Activated CD8-positive, alpha-beta T cell treated with anti-CD3 and anti-CD28 coated beads for 36 hours (primary cell): ENCODE results near the gene KLHL2. TPM values are rescaled to one million over a fixed set of nuclear protein-coding genes. Genes with fewer than 3 reads are reported as not detected.
"Not testable (repeated sequence)": the region's sequence is repeated elsewhere in the genome, so short reads cannot be mapped to it uniquely, and the experiment has no call there.

Source experiments
- ATAC-seq: fragments of 200-7000 bp; cut with Tn5 transposase; one replicate; pipeline ENCODE4 v1.10.0; 2021; ENCODE audit warnings: mild to moderate bottlenecking, moderate library complexity
- CTCF ChIA-PET: fragments of 350-600 bp; sonication (Branson Sonifier 250); formaldehyde crosslinking; loops from one replicate; lab custom pipeline; 2021; ENCODE audit warnings: antibody characterized with exemption; lab: Charles Lee
- POLR2A ChIA-PET: fragments of 350-600 bp; sonication (Branson Sonifier 250); formaldehyde crosslinking; loops from one replicate; lab custom pipeline; 2021; ENCODE audit warnings: antibody characterized with exemption; lab: Charles Lee
- DNase-seq: peaks from one replicate; pipeline ENCODE4 v3.0.0-alpha.2; 2020
- H3K27ac Mint-ChIP-seq: one replicate; pipeline ENCODE4 v1.8.0; 2021; ENCODE audit warnings: mild to moderate bottlenecking, mixed read lengths
- H3K27me3 Mint-ChIP-seq: one replicate; pipeline ENCODE4 v1.8.0; 2021; ENCODE audit warnings: mixed read lengths
- H3K36me3 Mint-ChIP-seq: one replicate; pipeline ENCODE4 v1.8.0; 2021; ENCODE audit warnings: low read depth, mixed read lengths
- H3K4me1 Mint-ChIP-seq: one replicate; pipeline ENCODE4 v1.8.0; 2021; ENCODE audit warnings: low read depth, mixed read lengths
- H3K4me3 Mint-ChIP-seq: one replicate; pipeline ENCODE4 v1.8.0; 2021; ENCODE audit warnings: mild to moderate bottlenecking, moderate library complexity, mixed read lengths
- H3K9me3 Mint-ChIP-seq: one replicate; pipeline ENCODE4 v1.8.0; 2021; ENCODE audit warnings: mixed read lengths
- CTCF ChIP-seq: fragments of 200-600 bp; IDR thresholded peaks from one replicate; pipeline ENCODE4 v1.8.0; 2022; ENCODE audit warnings: antibody characterized with exemption, mild to moderate bottlenecking
- intact Hi-C: fragments of 100-400 bp; cut with micrococcal nuclease; formaldehyde crosslinking; loops from one replicate; pipeline ENCODE4 v1.10.0; 2022
- total RNA-seq, 2 experiments: library from RNA; stranded (reverse); gene quantifications; one replicate each; pipeline ENCODE4 v1.2.3, GENCODE V29; 2021

The KLHL2 gene
- total RNA-seq, 2 experiments from 2014 or later = 24.5 to 29.4 TPM

- no peak for TF ChIP-seq CTCF
- intact Hi-C loops = no loop called here
- no peak overlapping the region for H3K27ac Mint-ChIP-seq
- ATAC-seq (no peak), DNase-seq (no peak)
- H3K27me3 Mint-ChIP-seq = no peaks in the 10 kb centered on the region
- no peak overlapping the region for H3K4me3 Mint-ChIP-seq
- ChIA-PET POLR2A (no interaction called here), CTCF (no interaction called here)
- peaks cover 3% of the 10 kb centered on the region for H3K9me3 Mint-ChIP-seq
- peaks cover 2% of the 10 kb centered on the region for H3K36me3 Mint-ChIP-seq
- no peaks in the 10 kb centered on the region for H3K4me1 Mint-ChIP-seq
These were observed 36.5 kb upstream of the KLHL2 start for GRCh38 chr4:165170819-165171218.

- H3K4me1 Mint-ChIP-seq, H3K36me3 Mint-ChIP-seq, ATAC-seq, H3K27me3 Mint-ChIP-seq, H3K4me3 Mint-ChIP-seq, DNase-seq, POLR2A ChIA-PET, H3K9me3 Mint-ChIP-seq, intact Hi-C loops, H3K27ac Mint-ChIP-seq: not testable (repeated sequence)
- CTCF ChIA-PET = interaction anchor here (2.6 kb wide), 1 partner anchor 45 kb away, joined by 9 read pairs; no protein-coding TSS in a partner anchor
These were observed 31.9 kb upstream of the KLHL2 start for GRCh38 chr4:165175470-165175869.

- ATAC-seq (no peak), DNase-seq (no peak)
- Mint-ChIP-seq H3K4me3 (no peak overlapping the region), H3K27ac (no peak overlapping the region), H3K9me3 (no peaks in the 10 kb centered on the region), H3K27me3 (no peaks in the 10 kb centered on the region), H3K36me3 (no peaks in the 10 kb centered on the region), H3K4me1 (no peaks in the 10 kb centered on the region)
- ChIA-PET POLR2A (no interaction called here), CTCF (interaction anchor here (1.2 to 2.7 kb wide), 3 partner anchors 11 to 45 kb away, joined by 4 to 10 read pairs (median 9); no protein-coding TSS in a partner anchor)
- no peak for TF ChIP-seq CTCF
- intact Hi-C loops = no loop called here
These were observed 31.5 kb upstream of the KLHL2 start for GRCh38 chr4:165175879-165176278.

- no peak for TF ChIP-seq CTCF
- DNase-seq (no peak), ATAC-seq (no peak)
- ChIA-PET CTCF (interaction anchor here (2.7 kb wide), 1 partner anchor 46 kb away, joined by 10 read pairs; no protein-coding TSS in a partner anchor), POLR2A (interaction anchor here (1.0 to 1.1 kb wide), 2 partner anchors 13 to 226 kb away, joined by 3 read pairs; no protein-coding TSS in a partner anchor)
- no peaks in the 10 kb centered on the region for H3K4me1 Mint-ChIP-seq
- no peaks in the 10 kb centered on the region for H3K9me3 Mint-ChIP-seq
- no peak overlapping the region for H3K27ac Mint-ChIP-seq
- intact Hi-C loops = no loop called here
- H3K4me3 Mint-ChIP-seq = no peak overlapping the region
- H3K27me3 Mint-ChIP-seq = no peaks in the 10 kb centered on the region
- H3K36me3 Mint-ChIP-seq = no peaks in the 10 kb centered on the region
These were observed 29.4 kb upstream of the KLHL2 start for GRCh38 chr4:165177725-165178666.

- intact Hi-C loops = no loop called here
- DNase-seq (no peak), ATAC-seq (no peak)
- no peaks in the 10 kb centered on the region for H3K4me1 Mint-ChIP-seq
- POLR2A ChIA-PET = no interaction called here
- CTCF ChIA-PET = no interaction called here
- no peak overlapping the region for H3K27ac Mint-ChIP-seq
- no peaks in the 10 kb centered on the region for H3K36me3 Mint-ChIP-seq
- H3K9me3 Mint-ChIP-seq = peaks cover 5% of the 10 kb centered on the region
- H3K4me3 Mint-ChIP-seq = no peak overlapping the region
- no peak for TF ChIP-seq CTCF
- no peaks in the 10 kb centered on the region for H3K27me3 Mint-ChIP-seq
These were observed 23.1 kb upstream of the KLHL2 start for GRCh38 chr4:165184220-165184619.

- H3K36me3 Mint-ChIP-seq, H3K9me3 Mint-ChIP-seq, H3K27me3 Mint-ChIP-seq, POLR2A ChIA-PET, H3K27ac Mint-ChIP-seq, intact Hi-C loops, H3K4me3 Mint-ChIP-seq, CTCF ChIA-PET, ATAC-seq, H3K4me1 Mint-ChIP-seq, DNase-seq: not testable (repeated sequence)
These were observed 22.4 kb upstream of the KLHL2 start for GRCh38 chr4:165184998-165185397.
